HepG2 (cell line): ENCODE measurements around the gene BMERB1. TPM values are rescaled to one million over a fixed set of nuclear protein-coding genes. Genes with fewer than 3 reads are reported as not detected.

Experiments
- ATAC-seq: fragments of 200-7000 bp; cut with Tn5 transposase; 3 replicates; pipeline ENCODE4 v1.9.1; 2020; ENCODE audit warnings: mild to moderate bottlenecking, moderate library complexity
- BruUV-seq: library from RNA; stranded (reverse); fragments of 400-500 nt; replicated peaks from 2 replicates; lab custom pipeline; 2021; lab: Mats Ljungman, UMichigan
- CTCF ChIA-PET: fragments of 300-600 bp; formaldehyde crosslinking; extraction: SDS; loops from one replicate; lab custom pipeline; 2021; ENCODE audit warnings: low total read pairs, inconsistent platforms, low intra/inter-chr PET ratio; lab: Yijun Ruan, JAX
- POLR2A ChIA-PET: fragments of 350-600 bp; sonication (Branson Sonifier 250); formaldehyde crosslinking; loops from one replicate; lab custom pipeline; 2020; ENCODE audit warnings: antibody characterized with exemption, inconsistent platforms; lab: Yijun Ruan, JAX
- DNase-seq: peaks from one replicate; pipeline ENCODE4 v3.0.0-alpha.2; 2015; ENCODE audit warnings: low spot score
- FAIRE-seq: peaks from 3 replicates; lab custom pipeline; 2011; peaks lifted over from hg19 to GRCh38; lab: Jason Lieb, UNC
- H2AFZ ChIP-seq: one replicate; pipeline ENCODE4 v1.6.1; 2011; ENCODE audit warnings: low read length, inconsistent platforms
- H3K27ac ChIP-seq: fragments of 300-600 bp; 3 replicates; pipeline ENCODE4 v1.8.0; 2011; ENCODE audit warnings: mixed run types, mild to moderate bottlenecking, mixed read lengths, low read length, inconsistent platforms; ENCODE audit not compliant: insufficient read depth; ENCODE audit errors: extremely low read length
- H3K27me3 ChIP-seq, 2 experiments: fragments of 200-600 bp in 1 of 2; 2 replicates in 1 of 2; 3 replicates in 1 of 2; pipeline versions ENCODE4 v1.6.0 to v1.8.0; 2011; ENCODE audit warnings: low read length in 2 of 2, mild to moderate bottlenecking in 2 of 2, moderate library complexity in 2 of 2, inconsistent platforms in 1 of 2; ENCODE audit not compliant: insufficient read depth in 2 of 2, control insufficient read depth in 1 of 2
- H3K36me3 ChIP-seq, 2 experiments: fragments of 200-600 bp in 1 of 2; replicated peaks in 1 of 2; 2 replicates in 1 of 2; 3 replicates in 1 of 2; pipeline versions ENCODE4 v1.5.1 to v1.8.0; 2011; ENCODE audit warnings: low read length in 2 of 2, inconsistent platforms in 1 of 2; ENCODE audit not compliant: insufficient read depth in 2 of 2, control insufficient read depth in 1 of 2
- H3K4me1 ChIP-seq: 2 replicates; pipeline ENCODE4 v1.5.1; 2012; ENCODE audit warnings: low read length, inconsistent platforms; ENCODE audit not compliant: insufficient read depth
- H3K4me2 ChIP-seq: 2 replicates; pipeline ENCODE4 v1.6.0; 2011; ENCODE audit warnings: low read depth, low read length, inconsistent platforms
- H3K4me3 ChIP-seq, 3 experiments: fragments of 200-600 bp in 1 of 3; sonication (generic), shearing (Covaris generic) in 1 of 3; replicated peaks in 1 of 3; 2 replicates each; pipeline ENCODE4 v1.5.1; 2011 to 2016; ENCODE audit warnings: low read length in 3 of 3, inconsistent platforms in 2 of 3, low read depth in 2 of 3, mild to moderate bottlenecking in 2 of 3, control low read depth in 1 of 3, mixed read lengths in 1 of 3; ENCODE audit not compliant: insufficient read depth in 1 of 3
- H3K79me2 ChIP-seq: one replicate; pipeline ENCODE4 v1.6.1; 2011; ENCODE audit warnings: low read length, inconsistent platforms; ENCODE audit not compliant: insufficient read depth
- H3K9ac ChIP-seq: 2 replicates; pipeline ENCODE4 v1.6.0; 2011; ENCODE audit warnings: mild to moderate bottlenecking, low read depth, low read length, inconsistent platforms; ENCODE audit not compliant: insufficient read depth
- H3K9me3 ChIP-seq: 2 replicates; pipeline ENCODE4 v1.5.1; 2012; ENCODE audit warnings: mild to moderate bottlenecking, low read length
- H4K20me1 ChIP-seq: 2 replicates; pipeline ENCODE4 v1.6.0; 2011; ENCODE audit warnings: inconsistent platforms, mild to moderate bottlenecking, low read length, moderate library complexity; ENCODE audit not compliant: insufficient read depth
- EED ChIP-seq: sonication (generic); formaldehyde crosslinking; IDR thresholded peaks from 2 replicates; pipeline ENCODE4 v1.5.0; 2020; ENCODE audit warnings: mild to moderate bottlenecking, missing genetic modification reagents
- HHEX ChIP-seq: IDR thresholded peaks from 2 replicates; pipeline ENCODE4 v1.6.1; 2016; ENCODE audit warnings: control low read depth
- SMAD1 ChIP-seq: sonication (generic); formaldehyde crosslinking; IDR thresholded peaks from 2 replicates; pipeline ENCODE4 v1.4.0; 2020; ENCODE audit warnings: missing genetic modification reagents, low read depth, mild to moderate bottlenecking, borderline replicate concordance
- SMAD9 ChIP-seq: sonication (generic); formaldehyde crosslinking; IDR thresholded peaks from 2 replicates; pipeline ENCODE4 v1.5.1; 2020; ENCODE audit warnings: mild to moderate bottlenecking, missing genetic modification reagents
- TBX2 ChIP-seq: sonication (generic); formaldehyde crosslinking; IDR thresholded peaks from 2 replicates; pipeline ENCODE4 v1.5.0; 2020; ENCODE audit warnings: missing genetic modification reagents, mild to moderate bottlenecking, borderline replicate concordance
- TRAFD1 ChIP-seq: sonication (generic); formaldehyde crosslinking; IDR thresholded peaks from 2 replicates; pipeline ENCODE4 v1.5.1; 2020; ENCODE audit warnings: missing genetic modification reagents, mild to moderate bottlenecking, borderline replicate concordance
- ZMAT3 ChIP-seq: sonication (generic); formaldehyde crosslinking; conservative IDR thresholded peaks from 2 replicates; pipeline ENCODE4 v1.7.0; 2021; ENCODE audit warnings: missing genetic modification reagents
- ZNF441 ChIP-seq: sonication (generic); formaldehyde crosslinking; IDR thresholded peaks from 2 replicates; pipeline ENCODE4 v1.7.0; 2021; ENCODE audit warnings: missing genetic modification reagents, borderline replicate concordance
- ZNF776 ChIP-seq: sonication (generic); formaldehyde crosslinking; IDR thresholded peaks from 2 replicates; pipeline ENCODE4 v1.4.0; 2020; ENCODE audit warnings: mild to moderate bottlenecking, missing genetic modification reagents
- WGBS: methylation state at CpG from one replicate; pipeline ENCODE4 v1.1.6; 2017; ENCODE audit warnings: low lambda C conversion rate; 5-methylcytosine and 5-hydroxymethylcytosine counted together
- in situ Hi-C: cut with HindIII; loops from 2 replicates; pipeline ENCODE4 v1.10.0; 2017; ENCODE audit warnings: low pct_unique_long_range_greater_than_20kb; ENCODE audit not compliant: extremely low pct_ligation_motif_present
- intact Hi-C: fragments of 100-400 bp; cut with micrococcal nuclease; formaldehyde crosslinking; loops from one replicate; pipeline ENCODE4 v1.10.0; 2022; ENCODE audit not compliant: unreplicated experiment
- polyA plus RNA-seq, 8 experiments: library from polyadenylated mRNA; depleted of rRNA in 3 of 8; stranded (reverse) in 7 of 8; unstranded in 1 of 8; fragments of >200 nt; fragmentation: Illumina TruSeq in 4 of 8; extraction: Trizol in 4 of 8; gene quantifications; 2 replicates each; pipeline versions ENCODE4 v1.2.1 to v1.2.3, GENCODE V29; 2011 to 2016; ENCODE audit warnings: low read depth in 4 of 8, missing spikeins in 1 of 8, mixed read lengths in 1 of 8; ENCODE audit not compliant: insufficient read depth in 1 of 8
- total RNA-seq, 5 experiments: library from RNA; depleted of rRNA; stranded (reverse); fragments of >200 nt; fragmentation: Illumina TruSeq; extraction: Trizol; gene quantifications; 2 replicates each; pipeline ENCODE4 v1.2.3, GENCODE V29; 2016; ENCODE audit warnings: low read depth in 1 of 5
- TF ChIP-seq, protein P1 (sequence below): sonication (generic); formaldehyde crosslinking; IDR thresholded peaks from 2 replicates; pipeline ENCODE4 v1.4.0; 2020; ENCODE audit warnings: missing genetic modification reagents
- TF ChIP-seq, protein P2 (sequence below): sonication (generic); formaldehyde crosslinking; IDR thresholded peaks from 2 replicates; pipeline ENCODE4 v1.4.0; 2020; ENCODE audit warnings: mild to moderate bottlenecking, missing genetic modification reagents

Gene BMERB1
- total and polyA plus RNA-seq, 2 of the 13 experiments (the other 11 are each of a cell fraction or from before 2014, with no cell fraction given): 1.4 TPM

DNA sequence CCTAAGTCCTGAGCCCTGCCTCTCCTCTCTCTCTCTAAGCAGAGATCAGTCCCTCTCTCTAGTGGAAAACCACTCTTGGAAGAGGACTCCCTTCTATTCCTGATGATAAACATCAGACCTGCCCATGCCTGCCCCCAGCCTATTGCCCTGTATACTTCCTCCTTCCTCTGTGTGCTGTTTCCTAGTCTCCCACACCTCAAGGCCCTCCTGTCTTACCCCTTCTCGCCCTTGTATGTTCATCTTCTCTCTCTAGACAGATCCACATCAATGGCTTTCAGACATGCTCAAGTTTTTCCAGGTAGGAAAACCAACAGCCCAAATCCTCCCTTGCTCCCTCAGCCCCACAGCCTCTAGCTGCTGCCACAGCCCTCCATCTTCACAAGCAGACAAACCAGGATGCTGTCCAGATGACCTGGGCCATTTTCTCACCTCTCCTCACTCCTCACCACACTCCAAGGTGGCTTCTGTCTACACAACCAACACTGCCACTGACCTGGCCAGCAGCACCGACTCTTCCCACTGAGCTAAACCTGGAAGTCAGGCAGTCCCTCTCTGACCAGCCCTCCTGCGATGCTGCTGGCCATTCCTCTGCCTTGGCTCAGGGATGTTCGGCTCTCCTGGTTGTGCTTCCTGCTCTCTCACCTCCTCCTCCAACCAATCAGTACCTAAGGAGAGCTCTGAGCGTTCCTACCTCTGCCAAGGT lies 172.3 kb downstream of the BMERB1 start:
- POLR2A ChIA-PET: interaction anchor here (1.2 to 6.0 kb wide), 5 partner anchors 9 to 36 kb away, joined by 4 to 89 read pairs (median 46); partner anchors contain the start of gene MARF1
- DNase-seq (no peak), FAIRE-seq (no peak), ATAC-seq (no peak)
- in situ Hi-C loops (no loop called here), intact Hi-C loops (no loop called here)
- no peak overlapping the region for H3K9ac ChIP-seq
- peaks cover 54% of the 10 kb centered on the region for H3K4me1 ChIP-seq
- H3K9me3 ChIP-seq: no peaks in the 10 kb centered on the region
- CTCF ChIA-PET: no interaction called here
- no peaks in the 10 kb centered on the region for H4K20me1 ChIP-seq
- WGBS: 96% methylated on average over 5 of the region's 5 CpGs
- H2AFZ ChIP-seq: no peak overlapping the region
- BruUV-seq: no TSS peak
- H3K4me3 ChIP-seq: no peak overlapping the region
- no peaks in the 10 kb centered on the region for H3K79me2 ChIP-seq
- H3K4me2 ChIP-seq: no peak overlapping the region
- no peaks in the 10 kb centered on the region for H3K27me3 ChIP-seq
- no peak overlapping the region for H3K27ac ChIP-seq
- H3K36me3 ChIP-seq: peaks cover 28 to 52% of the 10 kb centered on the region in 2 experiments
- TF ChIP-seq SMAD1 (0 out of 2 replicates have a peak, but pooled peaks have one; percentile 19), SMAD9 (CRISPR knock-in tag) (peak; percentile 83; the same call in 1 of the 2 replicates), ZMAT3 (CRISPR knock-in tag) (peak; percentile 57; the same call in 1 of the 2 replicates), HHEX (0 out of 2 replicates have a peak, but pooled peaks have one; percentile 18), TRAFD1 (CRISPR knock-in tag) (0 out of 2 replicates have a peak, but pooled peaks have one; percentile 32), ZNF441 (CRISPR knock-in tag) (peak; percentile 32; the same call in 1 of the 2 replicates), TBX2 (0 out of 2 replicates have a peak, but pooled peaks have one; percentile 4), EED (CRISPR knock-in tag) (0 out of 2 replicates have a peak, but pooled peaks have one; percentile 12), ZNF776 (peak; percentile 58; the same call in 1 of the 2 replicates)
- TF ChIP-seq, protein P1, sequence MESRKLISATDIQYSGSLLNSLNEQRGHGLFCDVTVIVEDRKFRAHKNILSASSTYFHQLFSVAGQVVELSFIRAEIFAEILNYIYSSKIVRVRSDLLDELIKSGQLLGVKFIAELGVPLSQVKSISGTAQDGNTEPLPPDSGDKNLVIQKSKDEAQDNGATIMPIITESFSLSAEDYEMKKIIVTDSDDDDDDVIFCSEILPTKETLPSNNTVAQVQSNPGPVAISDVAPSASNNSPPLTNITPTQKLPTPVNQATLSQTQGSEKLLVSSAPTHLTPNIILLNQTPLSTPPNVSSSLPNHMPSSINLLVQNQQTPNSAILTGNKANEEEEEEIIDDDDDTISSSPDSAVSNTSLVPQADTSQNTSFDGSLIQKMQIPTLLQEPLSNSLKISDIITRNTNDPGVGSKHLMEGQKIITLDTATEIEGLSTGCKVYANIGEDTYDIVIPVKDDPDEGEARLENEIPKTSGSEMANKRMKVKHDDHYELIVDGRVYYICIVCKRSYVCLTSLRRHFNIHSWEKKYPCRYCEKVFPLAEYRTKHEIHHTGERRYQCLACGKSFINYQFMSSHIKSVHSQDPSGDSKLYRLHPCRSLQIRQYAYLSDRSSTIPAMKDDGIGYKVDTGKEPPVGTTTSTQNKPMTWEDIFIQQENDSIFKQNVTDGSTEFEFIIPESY (CRISPR knock-in tag): no peak
- TF ChIP-seq, protein P2, sequence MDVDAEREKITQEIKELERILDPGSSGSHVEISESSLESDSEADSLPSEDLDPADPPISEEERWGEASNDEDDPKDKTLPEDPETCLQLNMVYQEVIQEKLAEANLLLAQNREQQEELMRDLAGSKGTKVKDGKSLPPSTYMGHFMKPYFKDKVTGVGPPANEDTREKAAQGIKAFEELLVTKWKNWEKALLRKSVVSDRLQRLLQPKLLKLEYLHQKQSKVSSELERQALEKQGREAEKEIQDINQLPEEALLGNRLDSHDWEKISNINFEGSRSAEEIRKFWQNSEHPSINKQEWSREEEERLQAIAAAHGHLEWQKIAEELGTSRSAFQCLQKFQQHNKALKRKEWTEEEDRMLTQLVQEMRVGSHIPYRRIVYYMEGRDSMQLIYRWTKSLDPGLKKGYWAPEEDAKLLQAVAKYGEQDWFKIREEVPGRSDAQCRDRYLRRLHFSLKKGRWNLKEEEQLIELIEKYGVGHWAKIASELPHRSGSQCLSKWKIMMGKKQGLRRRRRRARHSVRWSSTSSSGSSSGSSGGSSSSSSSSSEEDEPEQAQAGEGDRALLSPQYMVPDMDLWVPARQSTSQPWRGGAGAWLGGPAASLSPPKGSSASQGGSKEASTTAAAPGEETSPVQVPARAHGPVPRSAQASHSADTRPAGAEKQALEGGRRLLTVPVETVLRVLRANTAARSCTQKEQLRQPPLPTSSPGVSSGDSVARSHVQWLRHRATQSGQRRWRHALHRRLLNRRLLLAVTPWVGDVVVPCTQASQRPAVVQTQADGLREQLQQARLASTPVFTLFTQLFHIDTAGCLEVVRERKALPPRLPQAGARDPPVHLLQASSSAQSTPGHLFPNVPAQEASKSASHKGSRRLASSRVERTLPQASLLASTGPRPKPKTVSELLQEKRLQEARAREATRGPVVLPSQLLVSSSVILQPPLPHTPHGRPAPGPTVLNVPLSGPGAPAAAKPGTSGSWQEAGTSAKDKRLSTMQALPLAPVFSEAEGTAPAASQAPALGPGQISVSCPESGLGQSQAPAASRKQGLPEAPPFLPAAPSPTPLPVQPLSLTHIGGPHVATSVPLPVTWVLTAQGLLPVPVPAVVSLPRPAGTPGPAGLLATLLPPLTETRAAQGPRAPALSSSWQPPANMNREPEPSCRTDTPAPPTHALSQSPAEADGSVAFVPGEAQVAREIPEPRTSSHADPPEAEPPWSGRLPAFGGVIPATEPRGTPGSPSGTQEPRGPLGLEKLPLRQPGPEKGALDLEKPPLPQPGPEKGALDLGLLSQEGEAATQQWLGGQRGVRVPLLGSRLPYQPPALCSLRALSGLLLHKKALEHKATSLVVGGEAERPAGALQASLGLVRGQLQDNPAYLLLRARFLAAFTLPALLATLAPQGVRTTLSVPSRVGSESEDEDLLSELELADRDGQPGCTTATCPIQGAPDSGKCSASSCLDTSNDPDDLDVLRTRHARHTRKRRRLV: 0 out of 2 replicates have a peak, but pooled peaks have one; percentile 19
